MCF 10A (cell line): ENCODE data around the gene SPHKAP. TPM values are rescaled to one million over a fixed set of nuclear protein-coding genes. Genes with fewer than 3 reads are reported as not detected.
A peak's percentile ranks its signal among the peaks of the same experiment; 100 is the strongest.

Experiments used
- BruUV-seq: library from RNA; stranded (reverse); fragments of 400-500 nt; replicated peaks from 2 replicates; lab custom pipeline; 2021; lab: Mats Ljungman, UMichigan
- CTCF ChIA-PET: fragments of 300-600 bp; sonication (Branson Sonifier 250); formaldehyde crosslinking; extraction: SDS; loops from one replicate; lab custom pipeline; 2021; ENCODE audit warnings: antibody characterized with exemption, inconsistent platforms; lab: Yijun Ruan, JAX
- POLR2A ChIA-PET: fragments of 300-600, 350-650 bp; sonication (Branson Sonifier 250); formaldehyde crosslinking; extraction: SDS; loops from one replicate; lab custom pipeline; 2020; ENCODE audit warnings: antibody characterized with exemption, inconsistent platforms; lab: Yijun Ruan, JAX
- DNase-seq: peaks from one replicate; pipeline ENCODE4 v3.0.0-alpha.2; 2018; ENCODE audit not compliant: unreplicated experiment
- H3K27ac Mint-ChIP-seq: one replicate; pipeline ENCODE4 v1.8.0; 2022; ENCODE audit warnings: mild to moderate bottlenecking, low read depth, mixed read lengths; ENCODE audit not compliant: unreplicated experiment
- H3K27me3 Mint-ChIP-seq: one replicate; pipeline ENCODE4 v1.8.0; 2022; ENCODE audit warnings: mixed read lengths; ENCODE audit not compliant: insufficient read depth, unreplicated experiment
- H3K36me3 Mint-ChIP-seq: one replicate; pipeline ENCODE4 v1.8.0; 2022; ENCODE audit warnings: mild to moderate bottlenecking, moderate library complexity, mixed read lengths; ENCODE audit not compliant: insufficient read depth, unreplicated experiment
- H3K4me1 Mint-ChIP-seq: one replicate; pipeline ENCODE4 v1.8.0; 2022; ENCODE audit warnings: mixed read lengths; ENCODE audit not compliant: insufficient read depth, unreplicated experiment
- H3K4me3 Mint-ChIP-seq: one replicate; pipeline ENCODE4 v1.8.0; 2022; ENCODE audit warnings: mild to moderate bottlenecking, moderate library complexity, mixed read lengths; ENCODE audit not compliant: unreplicated experiment
- H3K9me3 Mint-ChIP-seq: one replicate; pipeline ENCODE4 v1.8.0; 2022; ENCODE audit warnings: mixed read lengths; ENCODE audit not compliant: unreplicated experiment
- CTCF ChIP-seq: fragments of 200-600 bp; IDR thresholded peaks from one replicate; pipeline ENCODE4 v1.8.0; 2022; ENCODE audit warnings: antibody characterized with exemption, mild to moderate bottlenecking; ENCODE audit not compliant: unreplicated experiment
- intact Hi-C: fragments of 100-400 bp; cut with micrococcal nuclease; formaldehyde crosslinking; loops from 2 replicates; pipeline ENCODE4 v1.14.1; 2022
- total RNA-seq: library from RNA; stranded (reverse); gene quantifications from 2 replicates; pipeline ENCODE4 v1.2.3, GENCODE V29; 2022

SPHKAP gene
- total RNA-seq, 1 experiment from 2014 or later: not detected

- Mint-ChIP-seq H3K4me3 (no peak overlapping the region), H3K9me3 (no peaks in the 10 kb centered on the region), H3K4me1 (no peaks in the 10 kb centered on the region), H3K27ac (no peak overlapping the region), H3K27me3 (peaks cover 82% of the 10 kb centered on the region), H3K36me3 (no peaks in the 10 kb centered on the region)
- ChIA-PET POLR2A (no interaction called here), CTCF (interaction anchor here (0.6 to 2.0 kb wide), 3 partner anchors 10 to 601 kb away, joined by 3 to 7 read pairs (median 3); no protein-coding TSS in a partner anchor)
- intact Hi-C loops: no loop called here
- BruUV-seq: no TSS peak
- peak; percentile 24 for DNase-seq
- TF ChIP-seq CTCF: no peak
Measured at GRCh38 chr2:228056293-228057097, 125.0 kb downstream of the SPHKAP start.

GRCh38 chr2:228048838-228049490 lies 132.5 kb downstream of the SPHKAP start:
- TF ChIP-seq CTCF: peak; percentile 47
- POLR2A ChIA-PET: interaction anchor here (0.6 to 1.3 kb wide), 6 partner anchors 22 to 616 kb away, joined by 3 to 6 read pairs (median 3); no protein-coding TSS in a partner anchor
- Mint-ChIP-seq H3K9me3 (no peaks in the 10 kb centered on the region), H3K4me1 (peaks cover 7% of the 10 kb centered on the region), H3K36me3 (peaks cover 7% of the 10 kb centered on the region), H3K27me3 (peaks cover 30% of the 10 kb centered on the region), H3K27ac (no peak overlapping the region), H3K4me3 (no peak overlapping the region)
- peak; percentile 89 for DNase-seq
- intact Hi-C loops: loop anchor here (1.0 to 10.0 kb wide), 5 partner anchors 112 to 1668 kb away; no protein-coding TSS in a partner anchor
- BruUV-seq: no TSS peak
- CTCF ChIA-PET: interaction anchor here (0.6 to 4.7 kb wide), 15 partner anchors 9 to 618 kb away, joined by 3 to 43 read pairs (median 4); no protein-coding TSS in a partner anchor

GRCh38 chr2:228040995-228041394 lies 140.5 kb downstream of the SPHKAP start:
- CTCF ChIA-PET: interaction anchor here (0.5 to 3.0 kb wide), 12 partner anchors 8 to 622 kb away, joined by 3 to 17 read pairs (median 4); no protein-coding TSS in a partner anchor
- no peak overlapping the region for H3K27ac Mint-ChIP-seq

More at GRCh38 chr2:228040995-228041394, 140.5 kb downstream of the SPHKAP start:
- no peak for TF ChIP-seq CTCF
- DNase-seq: no peak
- Mint-ChIP-seq H3K9me3 (no peaks in the 10 kb centered on the region), H3K36me3 (no peaks in the 10 kb centered on the region), H3K4me3 (no peak overlapping the region), H3K4me1 (no peaks in the 10 kb centered on the region), H3K27me3 (no peaks in the 10 kb centered on the region)
- BruUV-seq: no TSS peak
- POLR2A ChIA-PET: interaction anchor here (0.6 kb wide), 1 partner anchor 1196 kb away, joined by 3 read pairs; no protein-coding TSS in a partner anchor
- intact Hi-C loops: loop anchor here (10.0 kb wide), 1 partner anchor 274 kb away; no protein-coding TSS in a partner anchor
